GM21786 (cell line): Measurements from ENCODE around the gene CAPN13.
"Not testable (repeated sequence)": the region's sequence is repeated elsewhere in the genome, so short reads cannot be mapped to it uniquely, and the experiment has no call there.

Experiments
- ATAC-seq: cut with Tn5 transposase; IDR thresholded peaks from one replicate; pipeline ENCODE4 v1.9.1; 2021; ENCODE audit not compliant: unreplicated experiment

CAPN13 gene

DNA sequence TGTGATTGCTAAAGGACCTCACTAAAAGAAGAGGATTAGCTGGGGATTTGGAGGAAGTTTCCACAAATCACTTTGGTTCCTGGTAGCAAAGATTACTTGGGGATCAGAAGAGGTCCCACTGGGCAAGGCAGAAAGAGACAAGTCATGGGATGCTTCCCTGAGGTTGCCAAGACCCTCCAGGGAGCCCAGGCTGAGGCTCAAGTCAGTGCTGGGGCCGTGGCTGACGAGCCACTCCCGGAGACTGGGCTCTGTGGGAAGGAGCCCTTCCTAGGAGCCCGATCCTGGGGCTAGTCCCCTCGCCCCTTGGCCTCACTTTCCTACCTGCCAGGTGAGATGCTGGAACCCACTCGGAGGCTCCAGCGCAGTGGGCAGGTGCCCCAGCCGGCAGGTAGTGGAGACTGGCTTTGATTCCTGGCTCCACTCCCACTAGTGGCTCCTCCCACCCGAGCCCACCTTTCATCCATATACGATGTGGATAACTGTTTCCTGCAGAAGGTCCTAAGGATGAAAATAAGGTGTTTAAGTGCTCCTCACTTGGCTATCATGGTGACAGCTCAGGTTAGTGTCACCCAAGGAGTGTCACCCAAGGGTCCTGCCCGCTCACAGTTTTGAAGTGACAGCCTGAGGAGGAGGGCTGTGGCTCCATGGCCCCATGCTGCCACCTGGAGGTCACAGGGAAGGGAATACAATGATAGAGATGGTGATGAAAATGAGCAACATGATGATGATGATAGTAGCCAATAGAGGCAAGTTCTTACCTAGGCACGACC, 100.5 kb downstream of the CAPN13 start:
- ATAC-seq, result no peak

DNA sequence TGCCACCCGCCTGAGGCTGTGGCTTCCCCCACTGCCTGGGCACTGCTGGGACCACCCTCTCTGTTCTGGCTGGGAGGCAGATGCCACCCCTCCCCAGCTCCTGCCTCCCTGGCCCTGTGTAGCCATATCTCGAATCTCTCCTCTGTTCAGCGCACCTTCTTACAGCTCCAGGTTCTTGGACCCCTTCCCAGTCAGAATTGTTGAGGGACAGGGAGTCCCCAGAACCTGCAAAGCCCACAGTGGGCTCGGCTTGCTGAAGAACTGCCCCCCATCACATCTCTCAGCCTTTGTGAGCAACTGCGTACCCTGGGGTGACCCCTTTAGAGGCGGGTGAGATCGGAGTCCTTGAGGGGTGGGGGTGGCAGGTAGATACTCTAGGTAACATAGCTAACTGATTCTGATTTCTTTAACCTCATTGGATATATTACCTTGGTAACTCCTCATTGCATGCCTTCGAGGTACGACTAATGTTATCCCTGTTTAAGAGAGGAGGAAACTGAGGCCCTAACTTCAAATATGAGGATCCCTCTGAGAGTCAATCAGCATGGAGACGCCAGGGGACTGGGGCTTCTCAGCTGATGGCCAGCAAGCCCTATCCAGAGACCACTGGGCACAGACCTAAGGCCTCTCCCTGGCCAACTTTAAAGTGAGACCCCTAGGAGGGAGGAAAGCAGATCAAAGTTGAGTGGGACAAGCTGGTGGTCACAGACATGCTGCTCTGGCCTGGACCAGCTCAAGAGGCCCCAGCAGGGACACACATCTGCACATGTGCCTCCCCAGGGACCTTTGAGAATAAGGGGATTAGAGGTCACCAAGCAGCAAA, 101.3 kb downstream of the CAPN13 start:
- ATAC-seq, result no peak

DNA sequence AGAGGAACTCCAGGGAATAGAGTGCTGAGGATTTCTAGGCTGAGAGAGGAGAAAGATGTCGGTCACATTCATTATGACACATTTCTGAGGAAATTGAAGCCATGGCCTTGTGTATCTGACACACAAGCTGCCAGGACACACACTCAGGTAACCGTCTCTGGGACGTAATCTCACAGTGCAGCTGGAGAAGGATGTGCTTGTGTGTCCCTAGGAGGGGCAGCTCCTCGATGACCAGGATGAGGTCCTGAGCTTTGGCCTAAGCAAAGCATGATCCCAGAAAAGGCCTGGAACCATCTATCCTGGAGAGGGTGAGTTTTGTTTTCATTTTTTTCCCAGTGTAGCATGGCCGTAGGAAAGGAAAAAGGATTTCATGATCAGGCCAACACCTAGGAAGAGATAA, 102.2 kb downstream of the CAPN13 start:
- no peak for ATAC-seq

DNA sequence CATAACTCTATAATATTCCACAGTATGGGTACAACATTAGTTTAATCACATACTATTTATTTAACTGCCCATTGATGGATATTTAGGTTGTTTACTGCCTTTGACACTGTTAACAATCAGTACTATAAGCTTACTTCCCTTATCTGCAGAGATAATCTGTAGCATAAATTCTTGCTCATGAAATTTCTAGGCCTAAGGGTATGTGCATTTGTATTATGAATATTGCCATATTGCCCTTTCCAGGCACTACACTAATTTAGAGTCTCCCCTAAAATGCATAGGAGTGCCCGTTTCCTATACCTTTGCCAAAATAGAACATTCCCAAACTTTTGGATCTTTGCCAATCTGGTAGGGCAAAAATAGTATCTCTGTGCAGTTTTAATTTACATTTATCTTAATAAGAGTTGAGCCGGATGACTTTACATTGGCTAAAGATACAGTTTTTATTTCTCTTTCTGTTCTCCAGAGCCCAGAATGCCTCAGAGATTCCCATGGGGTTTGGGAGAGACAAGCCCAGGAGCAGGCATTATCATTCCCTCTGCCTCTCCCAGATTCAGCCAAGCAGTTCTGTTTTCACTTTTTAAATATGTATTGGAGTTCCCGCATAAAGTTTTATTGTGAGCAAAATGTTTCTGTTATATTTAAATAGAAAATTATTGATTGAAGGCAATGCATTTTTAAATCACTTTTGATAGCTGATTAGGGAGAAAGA, 102.8 kb downstream of the CAPN13 start:
- no peak for ATAC-seq

DNA sequence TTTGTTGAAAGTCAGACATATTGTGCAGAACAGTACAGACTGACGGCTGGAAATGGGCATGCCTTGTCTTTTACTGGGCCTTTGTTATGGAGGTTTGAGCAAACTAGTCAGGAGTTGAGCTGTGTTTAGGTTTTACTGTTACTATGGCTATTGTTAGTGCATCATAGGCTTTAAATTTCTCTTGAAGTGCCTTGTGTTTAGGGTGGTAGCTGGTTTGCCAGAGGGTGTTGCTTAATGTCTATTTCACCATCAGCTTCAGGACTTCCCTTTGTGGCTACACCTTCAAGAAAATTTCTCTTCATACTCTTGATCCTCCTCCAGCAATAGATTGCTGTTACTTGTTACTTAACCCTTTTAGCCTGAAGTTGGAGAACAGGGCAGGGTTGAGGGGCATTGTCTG, 104.6 kb downstream of the CAPN13 start:
- no peak for ATAC-seq

DNA sequence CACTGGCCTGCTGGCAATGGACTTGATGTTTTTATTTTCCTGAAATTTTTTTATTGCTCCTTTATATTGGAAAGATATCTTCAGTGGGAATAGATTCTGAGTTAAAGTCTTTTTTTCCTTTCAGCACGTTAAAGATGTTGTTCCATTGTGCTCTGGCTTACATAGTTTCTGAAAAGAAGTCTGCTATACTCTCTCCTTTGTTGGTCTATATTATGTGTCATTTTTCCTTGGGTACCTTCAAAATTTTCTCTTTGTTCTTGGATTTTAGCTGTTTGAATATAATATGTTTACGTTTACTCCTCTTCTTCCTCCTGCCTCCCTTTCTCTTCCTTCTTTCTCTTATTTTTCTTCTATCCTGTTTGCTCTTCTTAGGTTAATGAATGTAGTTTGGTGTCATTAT, 105.5 kb downstream of the CAPN13 start:
- no peak for ATAC-seq

DNA sequence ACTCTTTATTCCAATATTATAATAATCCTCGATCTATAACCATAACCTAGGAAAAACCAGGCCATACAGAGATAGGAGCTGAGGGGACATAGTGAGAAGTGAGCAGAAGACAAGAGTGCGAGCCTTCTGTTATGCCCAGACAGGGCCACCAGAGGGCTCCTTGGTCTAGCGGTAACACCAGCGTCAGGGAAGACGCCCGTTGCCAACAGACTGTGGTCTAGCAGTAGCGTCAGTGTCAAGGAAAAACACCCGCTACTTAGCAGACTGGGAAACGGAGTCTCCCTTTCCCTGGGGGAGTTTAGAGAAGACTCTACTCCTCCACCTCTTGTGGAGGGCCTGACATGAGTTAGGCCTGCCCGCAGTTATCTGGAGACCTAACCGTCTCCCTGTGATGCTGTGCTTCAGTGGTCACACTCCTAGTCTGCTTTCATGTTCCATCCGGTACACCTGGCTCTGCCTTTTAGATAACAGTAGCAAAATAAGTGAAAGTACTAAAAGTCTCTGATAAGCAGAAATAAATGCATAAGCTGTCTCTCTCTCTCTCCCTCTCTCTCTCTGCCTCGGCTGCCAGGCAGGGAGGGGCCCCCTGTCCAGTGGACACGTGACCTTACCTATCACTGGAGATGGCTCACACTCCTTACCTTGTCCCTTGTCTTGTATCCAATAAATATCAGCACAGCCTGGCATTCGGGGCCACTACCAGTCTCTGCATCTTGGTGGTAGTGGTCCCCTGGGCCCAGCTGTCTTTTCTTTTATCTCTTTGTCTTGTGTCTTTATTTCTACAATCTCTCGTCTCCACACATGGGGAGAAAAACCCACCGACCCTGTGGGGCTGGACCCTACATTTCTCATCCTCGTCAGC, 109.8 kb downstream of the CAPN13 start:
- ATAC-seq, result not testable (repeated sequence)

DNA sequence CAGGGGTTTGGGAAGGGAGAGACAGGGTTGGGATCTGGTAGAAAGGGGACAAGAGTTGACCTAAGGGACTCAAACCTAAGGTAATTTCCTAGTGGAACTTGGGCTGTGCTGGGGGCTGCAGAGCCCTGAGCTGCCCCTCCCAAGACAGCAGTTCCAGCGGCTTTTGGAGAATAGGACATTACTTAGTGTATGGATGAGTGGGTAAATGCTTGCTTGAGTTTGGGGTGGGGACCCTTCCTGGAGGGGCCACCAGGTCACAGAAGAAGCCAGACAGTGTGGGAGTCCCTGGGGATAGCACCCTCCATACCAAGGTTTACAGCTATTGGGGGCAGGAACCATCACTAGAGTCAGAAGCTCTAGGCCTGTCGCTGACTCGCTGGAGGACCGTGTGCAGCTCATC, 111.5 kb downstream of the CAPN13 start:
- no peak for ATAC-seq

DNA sequence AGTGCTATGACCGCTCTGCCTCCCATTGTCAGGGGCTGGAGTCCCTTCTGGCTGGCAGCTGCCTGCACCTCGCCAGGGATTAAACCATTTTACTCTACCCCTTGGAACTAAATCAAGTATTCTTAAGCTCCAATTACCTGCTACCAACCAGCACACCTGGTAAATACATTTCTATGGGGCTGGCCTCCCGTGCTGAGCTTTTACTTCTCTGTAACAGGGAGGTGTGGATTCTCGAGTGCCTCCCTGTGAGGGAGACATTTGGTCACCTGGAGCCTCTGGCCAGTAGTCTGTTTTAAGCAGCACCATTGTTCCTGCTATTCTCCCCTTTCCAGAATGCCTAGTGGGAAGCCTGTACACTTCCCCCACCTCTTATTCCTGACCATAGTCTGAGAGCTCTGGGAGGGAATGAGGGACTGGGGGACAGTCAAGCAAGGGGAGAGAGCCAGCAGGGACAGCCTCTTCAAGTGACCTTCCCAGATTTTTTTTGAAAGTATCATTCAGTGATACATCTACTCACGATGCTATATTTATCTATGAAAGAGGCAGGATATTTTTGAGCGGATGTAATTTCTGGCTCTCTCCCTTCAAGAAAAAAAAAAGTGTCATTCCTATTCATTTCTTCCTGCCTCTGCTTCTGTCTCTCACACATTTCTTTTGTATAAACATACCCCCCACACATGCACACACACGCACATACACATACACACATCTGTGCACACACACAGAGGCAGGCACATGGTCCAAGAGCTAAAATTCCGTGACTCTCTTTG, 112.8 kb downstream of the CAPN13 start:
- ATAC-seq, result no peak

DNA sequence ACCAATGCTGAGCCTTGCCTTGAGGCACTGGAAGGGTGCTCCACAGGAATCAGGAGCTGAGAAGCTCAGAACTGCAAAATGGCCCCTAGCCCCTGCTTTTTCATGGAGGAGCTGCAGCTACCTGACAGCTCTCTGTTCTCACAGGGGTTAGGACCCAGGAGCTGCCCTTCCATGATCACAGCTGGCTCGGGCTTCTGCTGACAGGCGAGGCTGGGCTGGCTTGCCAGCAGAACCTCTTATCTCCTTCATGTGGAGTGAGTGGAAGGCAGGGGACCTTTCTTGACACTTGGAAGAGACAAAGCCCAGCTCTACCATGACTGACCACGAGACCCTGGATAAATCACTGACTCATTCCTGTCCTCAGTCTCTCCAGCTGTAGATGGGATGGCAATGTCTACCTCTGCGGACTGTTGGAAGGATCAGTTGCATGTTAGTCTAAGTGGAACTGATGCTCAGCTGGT, 113.4 kb downstream of the CAPN13 start:
- ATAC-seq, result no peak

DNA sequence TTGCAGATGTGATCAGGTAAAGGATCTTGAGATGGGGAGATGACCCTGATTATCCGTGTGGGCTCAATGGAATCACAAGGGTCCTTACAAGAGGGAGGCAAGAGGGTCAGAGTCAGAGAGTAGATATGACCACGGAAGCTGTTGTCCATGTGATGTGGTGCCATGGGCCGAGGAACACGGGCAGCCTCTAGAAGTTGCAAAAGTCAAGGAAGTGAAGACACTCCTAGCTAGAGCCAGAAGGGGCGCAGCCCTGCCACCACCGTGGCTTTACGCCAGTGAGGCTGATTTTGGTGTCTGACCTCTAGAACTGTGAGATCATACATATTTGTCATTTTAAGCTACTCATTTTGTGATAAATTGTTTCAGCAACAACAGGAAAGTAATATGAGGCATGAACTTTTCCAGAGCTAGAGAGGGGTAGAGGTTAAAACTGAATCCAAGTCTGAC, 114.4 kb downstream of the CAPN13 start:
- ATAC-seq, result no peak

DNA sequence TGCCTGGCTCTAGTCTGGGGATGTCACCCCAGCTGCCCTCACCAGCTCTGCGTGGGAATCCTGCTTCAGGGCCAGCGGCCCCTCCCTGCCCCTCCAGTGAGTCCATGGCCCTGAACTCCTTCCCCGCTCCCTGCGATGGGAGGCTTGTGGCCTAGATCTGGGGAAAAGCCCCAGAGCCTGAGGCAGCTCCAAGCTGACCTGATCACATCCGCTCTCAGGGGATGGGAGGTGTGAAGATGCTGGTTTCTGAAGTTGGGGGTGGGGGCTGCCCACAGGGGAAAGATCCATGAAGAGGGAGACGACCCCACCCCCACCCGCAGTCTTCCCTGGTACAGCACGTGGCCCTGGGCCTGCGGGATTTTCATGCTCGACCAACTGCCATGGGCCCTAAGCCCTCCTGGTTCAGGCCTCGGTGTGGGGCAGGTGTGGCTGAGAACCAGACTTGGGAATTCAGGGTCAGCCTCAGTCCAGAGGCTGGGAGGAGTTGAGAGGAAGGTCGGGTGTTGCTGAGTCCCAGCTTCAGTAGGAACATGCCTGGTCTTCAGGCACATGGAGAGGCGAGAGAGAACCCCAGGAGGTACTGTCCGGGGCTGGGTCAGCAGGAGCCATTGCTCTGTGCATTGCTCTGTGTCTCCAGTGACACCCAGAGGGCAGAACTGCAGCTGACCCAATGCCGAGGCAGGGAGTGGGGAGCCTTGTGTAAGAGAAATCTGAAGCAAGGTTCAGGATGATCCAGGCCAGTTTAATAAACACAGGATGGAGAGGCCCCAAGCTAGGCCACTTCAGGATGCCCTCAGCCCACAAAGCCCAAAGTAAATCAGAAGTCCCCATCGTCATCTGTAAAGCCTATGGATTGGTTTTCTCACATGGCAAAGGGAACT, 115.1 kb downstream of the CAPN13 start:
- ATAC-seq, result no peak

DNA sequence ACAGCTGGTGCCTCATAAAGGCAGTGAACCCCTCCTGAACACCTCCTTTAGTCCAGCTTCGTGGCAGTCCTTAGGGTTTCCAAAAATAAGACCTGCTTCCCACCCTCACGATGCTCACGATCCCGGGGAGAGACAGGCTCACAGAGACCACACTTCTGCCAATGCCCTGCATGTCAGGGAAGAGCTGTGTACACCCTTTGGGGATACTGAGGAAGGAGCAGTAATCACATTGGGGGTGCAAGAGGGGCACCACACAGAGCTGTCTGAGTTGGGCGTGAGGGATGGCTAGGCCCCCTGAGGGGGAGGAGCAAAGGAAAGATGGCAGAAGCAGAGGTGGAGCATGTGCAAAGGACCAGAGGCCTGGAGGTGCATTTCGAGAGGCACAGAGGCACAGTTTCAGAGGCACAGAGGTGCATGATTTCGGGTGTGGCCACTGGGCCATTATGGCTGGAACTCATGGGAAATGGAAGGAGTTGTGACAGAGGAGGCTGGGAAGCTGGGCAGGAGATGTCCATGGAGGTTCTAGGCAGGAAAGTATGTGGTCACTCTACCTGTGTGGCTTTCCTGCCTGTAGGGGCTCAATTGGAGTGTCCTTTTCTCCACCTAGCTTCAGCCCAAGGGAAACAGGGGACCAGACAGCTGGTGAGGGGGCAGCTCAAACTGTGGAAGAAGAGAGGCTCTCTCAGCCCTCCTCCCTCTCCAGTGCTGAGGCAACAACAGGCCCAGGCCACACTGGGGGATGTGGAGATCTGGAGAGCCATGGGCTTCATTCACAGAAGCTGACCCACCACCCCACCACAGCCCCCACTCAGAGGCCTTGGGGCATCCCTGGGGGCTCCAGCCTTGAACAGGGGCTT, 115.9 kb downstream of the CAPN13 start:
- no peak for ATAC-seq

DNA sequence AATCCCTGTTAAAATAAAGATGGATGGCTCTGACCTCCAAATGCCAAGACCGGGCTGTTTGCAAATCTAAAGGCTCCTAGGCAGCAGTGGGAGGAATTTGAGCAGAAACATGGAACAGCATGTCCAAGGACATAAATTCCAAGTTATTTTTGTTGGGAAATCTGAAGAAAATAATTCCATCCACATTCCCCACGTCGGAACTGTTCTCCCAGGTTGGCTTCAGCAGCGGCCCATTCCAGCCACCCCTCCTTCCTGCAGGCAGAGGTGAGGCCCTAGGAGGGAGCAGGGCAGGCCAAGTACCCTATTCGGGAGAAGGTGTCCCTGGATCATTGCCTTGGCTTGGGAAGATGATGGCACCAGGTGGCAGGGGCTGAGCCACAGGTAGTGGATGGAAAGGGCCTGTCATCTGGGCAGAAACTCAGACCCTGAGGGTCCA, 117.1 kb downstream of the CAPN13 start:
- no peak for ATAC-seq

DNA sequence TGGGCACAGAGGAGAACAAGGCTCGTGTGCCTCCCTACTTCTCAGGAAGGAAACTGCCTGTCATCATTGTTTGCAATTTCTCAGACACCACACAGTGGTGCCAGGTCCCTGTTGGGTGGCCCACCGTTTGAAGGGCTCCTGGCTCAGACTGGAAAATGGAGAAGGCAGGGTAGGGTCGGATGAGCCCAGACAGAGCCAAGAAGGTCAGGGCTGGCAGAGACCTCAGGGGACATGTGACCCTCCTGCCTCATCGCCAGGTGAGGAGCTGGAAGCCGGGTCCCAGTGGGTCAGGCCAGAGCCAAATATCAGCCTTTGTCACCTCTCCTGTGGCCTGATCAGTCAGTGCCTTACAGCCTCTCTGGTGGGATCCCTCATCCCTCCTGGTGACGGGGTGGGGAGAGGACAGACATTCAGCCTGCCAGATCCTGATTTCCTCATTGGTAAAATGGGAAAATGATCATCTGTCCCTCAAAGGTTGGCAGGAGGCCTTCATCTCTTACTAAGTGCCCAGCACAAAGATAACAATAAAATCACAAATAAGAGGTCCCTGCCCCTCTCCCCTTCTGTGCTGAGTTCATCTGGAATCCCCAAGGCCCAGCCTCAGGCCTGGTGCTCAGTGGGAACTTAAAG, 117.6 kb downstream of the CAPN13 start:
- ATAC-seq, result no peak

DNA sequence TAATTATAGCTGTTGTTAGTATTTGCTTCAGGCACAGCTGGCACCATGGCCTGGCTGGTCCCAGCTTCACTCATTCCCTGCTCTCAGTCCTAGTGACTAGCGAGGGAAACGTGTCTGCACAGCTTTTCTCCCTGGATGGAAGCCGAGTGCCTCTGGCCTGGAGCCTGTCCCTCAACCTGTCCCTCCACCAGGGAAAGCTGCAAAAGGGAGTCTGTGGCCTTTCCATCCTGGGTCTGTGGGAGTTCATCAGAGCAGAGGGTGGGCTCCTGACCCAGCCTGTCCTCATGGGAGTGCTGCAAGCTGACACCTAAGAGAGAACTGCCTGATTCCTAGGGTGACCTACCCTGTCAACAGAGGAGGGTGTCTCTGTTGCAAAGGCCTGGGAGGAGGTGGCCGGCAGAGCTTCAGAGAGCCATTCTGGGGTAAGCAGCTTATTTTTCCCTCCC, 118.3 kb downstream of the CAPN13 start:
- ATAC-seq, result no peak

DNA sequence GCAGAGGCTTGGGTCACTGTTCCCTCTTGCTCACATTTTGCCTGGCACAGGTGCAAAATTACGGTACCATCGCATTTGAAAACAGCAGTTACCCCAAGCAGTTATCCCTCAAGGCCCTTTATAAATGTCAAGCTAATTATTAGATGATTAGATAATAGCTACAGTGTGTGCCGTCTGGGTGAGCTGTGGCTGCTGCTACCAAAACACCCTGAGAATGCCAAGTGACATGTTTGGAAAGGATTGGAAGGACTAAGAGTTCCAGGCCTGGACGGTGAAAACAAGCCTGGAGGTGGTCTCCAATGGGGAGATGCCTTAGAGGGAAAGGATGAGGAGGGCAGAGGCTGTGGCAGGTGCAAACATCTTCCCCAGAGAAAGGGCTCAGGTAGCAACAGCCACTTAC, 120.6 kb downstream of the CAPN13 start:
- no peak for ATAC-seq
